ENCODE measurements around the gene CYB561A3.
A peak's percentile ranks its signal among the peaks of the same experiment; 100 is the strongest.

CYB561A3 gene

DNA sequence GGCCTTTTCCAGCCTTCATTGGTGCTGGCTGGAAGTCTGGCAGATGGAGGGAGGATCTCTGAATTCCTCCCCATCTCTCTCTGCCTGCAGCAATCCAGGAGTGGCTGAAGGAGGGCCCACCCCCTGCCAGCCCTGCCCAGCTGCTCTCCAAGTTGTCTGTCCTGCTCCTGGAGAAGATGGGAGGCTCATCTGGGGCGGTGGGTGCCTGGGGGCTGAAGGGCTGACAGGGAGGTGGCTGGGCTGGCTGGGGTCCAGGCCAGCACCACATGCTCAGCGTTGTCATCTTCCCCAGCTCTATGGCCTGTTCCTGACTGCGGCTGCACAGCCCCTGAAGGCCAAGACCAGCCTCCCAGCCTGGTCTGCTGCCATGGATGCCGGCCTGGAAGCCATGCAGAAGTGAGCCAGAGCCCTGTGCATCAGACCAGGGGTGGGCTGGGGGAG, 16.5 kb downstream of the CYB561A3 start:
- DNase-seq (ENCODE audit: low spot score): no peak

DNA sequence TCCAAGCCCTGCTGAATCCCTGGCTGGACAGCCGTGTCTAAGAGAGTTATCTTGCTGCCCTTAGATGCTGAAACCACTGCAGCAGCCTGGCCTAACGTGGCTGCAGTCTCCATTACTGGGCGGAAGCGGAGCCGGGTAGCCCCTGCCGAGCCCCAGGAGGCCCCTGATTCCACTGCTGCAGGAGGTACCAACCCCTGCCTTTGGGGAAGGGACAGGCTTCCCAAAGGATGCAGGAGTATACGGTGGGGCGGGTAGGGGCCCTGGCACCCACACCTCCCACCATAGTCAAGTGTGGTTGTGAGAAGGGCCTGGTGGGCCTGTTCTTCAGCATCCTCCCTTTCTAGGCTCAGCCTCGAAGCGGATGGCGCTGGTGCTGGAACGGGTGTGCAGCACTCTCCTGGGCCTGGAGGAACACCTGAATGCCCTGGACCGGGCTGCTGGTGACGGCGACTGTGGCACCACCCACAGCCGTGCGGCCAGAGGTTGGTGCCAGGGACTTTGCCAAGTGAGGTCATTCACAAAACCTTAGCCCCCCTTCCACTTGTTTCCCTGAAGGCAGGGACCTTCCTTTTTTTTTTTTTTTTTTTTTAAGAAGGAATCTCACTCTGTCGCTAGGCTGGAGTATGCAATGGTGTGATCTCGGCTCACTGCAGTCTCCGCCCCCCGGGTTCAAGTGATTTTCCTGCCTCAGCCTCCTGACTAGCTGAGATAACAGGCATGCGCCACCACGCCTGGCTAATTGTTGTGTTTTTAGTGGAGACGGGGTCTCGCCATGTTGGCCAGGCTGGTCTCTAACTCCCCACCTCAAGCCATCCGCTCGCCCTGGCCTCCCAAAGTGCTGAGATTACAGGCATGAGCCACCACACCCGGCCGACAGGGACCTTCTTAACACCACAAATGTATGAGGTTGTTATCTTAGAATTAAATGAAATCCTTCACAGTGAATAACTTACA, 17.6 kb downstream of the CYB561A3 start:
- no peak for DNase-seq (ENCODE audit: low spot score)

DNA sequence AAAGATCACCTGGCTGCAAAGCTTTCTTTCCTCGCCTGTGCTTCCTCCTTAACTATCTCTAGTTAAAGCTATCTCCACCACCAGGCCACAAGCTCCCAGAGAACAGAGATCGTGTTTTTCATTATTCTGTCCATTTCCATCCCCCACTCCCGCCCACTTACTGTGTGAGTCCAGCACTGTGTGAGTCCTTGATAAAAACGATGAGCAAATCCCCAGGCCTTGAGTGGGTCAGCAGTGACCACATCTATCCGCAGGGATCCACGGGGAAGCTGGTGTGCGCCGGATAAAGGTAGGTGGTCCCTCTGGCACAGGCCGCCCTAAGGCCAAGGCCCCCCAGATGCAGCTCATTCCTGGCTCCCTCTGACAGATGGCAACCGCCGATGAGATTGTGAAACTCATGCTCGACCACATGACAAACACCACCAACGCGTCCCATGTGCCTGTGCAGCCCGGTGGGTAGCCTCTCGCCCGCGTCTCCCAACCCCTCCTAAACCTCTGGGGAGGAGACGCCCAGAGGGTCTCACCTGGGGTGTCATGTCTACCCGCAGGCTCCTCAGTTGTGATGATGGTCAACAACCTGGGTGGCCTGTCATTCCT, 19.4 kb downstream of the CYB561A3 start:
- no peak for DNase-seq (ENCODE audit: low spot score)

DNA sequence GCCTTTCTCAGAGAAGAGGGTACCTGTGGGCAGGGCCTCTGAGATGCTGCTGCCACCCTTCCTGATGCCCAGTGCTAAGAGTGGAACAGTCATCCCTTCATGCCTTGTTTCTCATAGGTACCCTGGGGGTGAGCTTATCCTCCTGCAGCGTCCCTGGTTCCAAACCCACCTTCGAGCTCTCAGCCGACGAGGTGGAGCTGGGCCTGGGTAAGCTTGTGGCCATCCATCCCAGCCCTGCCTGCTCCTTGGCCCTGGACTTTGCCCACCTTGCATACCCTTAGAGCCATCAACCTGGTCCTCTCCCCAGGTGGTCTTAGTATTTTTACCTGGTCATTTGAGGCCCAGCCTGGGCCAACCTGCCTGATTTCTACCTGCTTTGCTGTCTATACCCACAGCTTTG, 20.0 kb downstream of the CYB561A3 start:
- no peak for DNase-seq (ENCODE audit: low spot score)

DNA sequence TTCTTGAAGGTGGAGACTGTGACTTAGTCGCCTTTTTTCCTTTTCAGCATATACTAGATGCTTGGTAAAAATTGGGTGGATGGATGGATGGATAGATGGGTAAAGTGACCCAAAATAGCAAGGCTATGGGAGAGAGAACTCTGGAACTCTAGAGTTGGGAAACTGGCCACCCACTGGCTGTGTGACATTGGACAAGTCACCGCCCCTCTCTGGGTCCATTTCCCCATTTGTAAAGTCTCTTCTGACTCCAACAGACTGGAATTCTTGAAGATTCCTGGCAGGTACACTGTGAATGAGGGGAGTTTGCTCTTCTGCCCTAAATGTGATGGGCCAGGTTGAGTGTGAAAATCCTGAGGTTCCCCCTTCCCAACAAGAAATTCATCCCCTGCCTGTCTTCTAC, 20.7 kb downstream of the CYB561A3 start:
- no peak for DNase-seq (ENCODE audit: low spot score)

DNA sequence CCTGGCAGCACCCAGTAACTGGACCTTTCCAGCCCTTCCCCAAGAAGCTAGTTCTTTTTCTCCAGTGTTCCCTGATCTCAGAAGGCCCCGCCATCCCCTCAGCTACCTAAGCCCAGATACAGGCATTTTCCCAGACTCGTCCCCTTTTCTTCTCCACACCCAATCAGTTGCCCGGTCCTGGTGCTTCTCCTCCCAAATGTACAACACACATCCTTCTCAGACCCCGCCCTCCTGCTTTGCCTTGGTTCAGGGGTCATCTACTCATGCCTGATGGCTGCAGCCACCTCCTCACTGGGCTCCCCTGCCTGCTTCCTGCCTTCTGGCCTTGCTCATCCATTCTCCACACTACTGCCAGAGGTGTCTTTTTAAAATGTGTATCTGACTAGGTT, 22.2 kb downstream of the CYB561A3 start:
- no peak for DNase-seq (ENCODE audit: low spot score)

DNA sequence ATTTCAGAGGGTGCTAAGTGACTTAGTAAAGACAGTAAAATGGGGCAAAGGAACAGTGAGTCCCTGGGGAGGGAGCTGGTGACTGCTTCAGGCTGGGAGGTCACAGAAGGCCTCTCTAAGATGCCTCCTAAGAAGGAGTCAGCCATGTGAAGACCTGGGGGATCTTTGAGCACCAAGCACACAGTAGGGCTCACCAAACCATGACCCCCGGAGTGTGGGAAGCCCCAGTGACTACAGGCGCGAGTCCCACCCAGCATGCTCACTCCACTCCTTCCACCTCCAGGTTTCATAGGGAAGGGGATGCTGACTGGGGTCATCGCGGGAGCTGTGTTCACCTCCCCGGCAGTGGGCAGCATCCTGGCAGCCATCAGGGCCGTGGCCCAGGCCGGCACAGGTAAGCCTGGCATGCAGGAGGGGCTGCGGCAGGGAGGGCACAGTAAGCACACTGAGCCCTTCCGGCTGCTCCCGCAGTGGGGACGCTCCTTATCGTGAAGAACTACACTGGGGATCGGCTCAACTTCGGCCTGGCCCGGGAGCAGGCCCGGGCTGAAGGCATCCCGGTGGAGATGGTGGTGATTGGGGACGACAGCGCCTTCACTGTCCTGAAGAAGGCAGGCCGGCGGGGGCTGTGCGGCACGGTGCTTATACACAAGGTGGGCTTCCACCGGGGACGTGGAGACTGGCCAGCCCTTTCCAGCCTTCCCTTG, 22.7 kb downstream of the CYB561A3 start:
- DNase-seq (ENCODE audit: low spot score): no peak

DNA sequence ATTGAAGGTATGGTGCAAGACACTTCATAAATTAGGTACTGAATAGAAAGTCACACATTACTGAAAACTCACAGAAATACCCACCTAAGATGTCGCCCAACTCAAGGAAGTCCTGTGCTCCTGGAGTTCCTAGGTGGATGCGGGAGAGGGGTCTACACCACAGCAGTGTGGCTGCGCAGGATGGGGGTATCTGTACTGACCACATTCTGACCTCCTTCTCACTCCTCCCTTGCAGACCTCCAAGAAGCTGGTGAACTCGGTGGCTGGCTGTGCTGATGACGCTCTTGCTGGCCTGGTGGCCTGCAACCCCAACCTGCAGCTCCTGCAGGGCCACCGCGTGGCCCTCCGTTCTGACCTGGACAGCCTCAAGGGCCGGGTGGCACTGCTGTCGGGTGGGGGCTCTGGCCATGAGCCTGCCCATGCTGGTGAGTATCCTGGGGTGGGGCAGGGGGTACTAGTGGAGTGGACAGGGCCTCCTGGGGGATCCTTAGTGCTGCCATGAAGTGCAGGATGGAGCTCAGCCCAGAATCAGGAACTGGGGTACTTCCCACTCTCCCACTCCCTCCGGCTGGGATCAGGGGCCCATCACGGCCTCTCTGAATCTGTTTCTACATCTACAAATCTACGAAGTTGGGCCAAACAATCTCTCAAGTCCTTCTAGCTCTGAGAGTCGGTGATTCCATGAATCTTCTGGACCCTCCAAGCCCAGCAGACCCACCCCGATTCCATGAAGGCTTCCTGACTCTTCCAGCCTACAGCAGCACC, 23.8 kb downstream of the CYB561A3 start:
- DNase-seq (ENCODE audit: low spot score): no peak

DNA sequence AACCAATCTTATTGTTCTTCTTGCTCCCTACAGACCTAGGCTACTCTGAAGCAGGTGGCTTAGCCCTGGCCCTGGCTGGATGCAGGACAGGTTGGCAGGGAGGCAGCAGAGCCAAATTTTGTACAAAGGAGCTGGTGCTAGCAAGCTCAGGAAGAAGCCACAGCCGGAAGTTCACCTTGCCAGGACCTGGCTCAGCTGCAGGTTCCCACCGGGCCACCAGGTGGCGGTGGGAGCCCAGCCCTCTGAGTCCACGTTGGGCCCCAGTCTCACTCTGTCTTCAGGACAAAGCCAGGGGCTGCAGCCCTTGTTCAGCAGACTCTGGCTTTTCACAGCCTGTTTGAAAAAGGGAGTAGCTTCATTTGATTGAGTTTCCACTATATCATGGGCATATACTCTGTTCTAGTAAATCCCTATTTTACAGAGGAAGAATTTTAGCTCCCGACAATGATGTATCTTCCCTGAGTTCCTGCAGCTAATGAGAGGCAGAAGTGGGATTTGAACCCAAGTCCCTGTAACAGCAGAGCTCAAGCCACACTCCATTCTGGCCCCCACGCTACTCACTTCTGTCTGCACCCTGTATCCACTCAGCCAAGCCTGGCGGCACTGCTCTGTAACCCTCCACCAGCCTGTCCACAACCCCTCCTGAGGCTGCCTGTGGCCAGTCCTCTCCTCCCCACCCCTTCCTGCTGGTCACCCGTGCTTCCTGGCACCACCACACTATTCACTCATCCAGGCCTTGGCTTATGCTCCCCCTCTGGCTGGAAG, 25.3 kb downstream of the CYB561A3 start:
- DNase-seq (ENCODE audit: low spot score): peak; percentile 96

DNA sequence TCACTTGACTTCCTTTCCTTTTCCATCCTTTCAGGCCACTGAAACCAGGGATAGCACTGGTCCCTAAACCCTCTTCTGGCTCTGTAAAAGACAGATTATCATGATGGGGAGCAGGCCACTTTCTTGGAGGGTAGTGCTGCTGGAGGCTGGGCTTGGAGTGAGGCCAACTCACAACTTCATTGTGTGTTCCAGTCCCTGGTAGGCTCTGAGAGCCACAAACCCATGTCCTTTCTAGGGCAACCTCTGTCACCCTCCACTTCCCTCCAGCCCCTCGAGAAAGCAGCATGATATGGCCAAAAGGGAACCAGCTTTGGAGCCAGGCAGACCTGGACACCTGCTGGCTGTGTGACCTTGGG, 26.3 kb downstream of the CYB561A3 start:
- DNase-seq (ENCODE audit: low spot score): peak; percentile 3

DNA sequence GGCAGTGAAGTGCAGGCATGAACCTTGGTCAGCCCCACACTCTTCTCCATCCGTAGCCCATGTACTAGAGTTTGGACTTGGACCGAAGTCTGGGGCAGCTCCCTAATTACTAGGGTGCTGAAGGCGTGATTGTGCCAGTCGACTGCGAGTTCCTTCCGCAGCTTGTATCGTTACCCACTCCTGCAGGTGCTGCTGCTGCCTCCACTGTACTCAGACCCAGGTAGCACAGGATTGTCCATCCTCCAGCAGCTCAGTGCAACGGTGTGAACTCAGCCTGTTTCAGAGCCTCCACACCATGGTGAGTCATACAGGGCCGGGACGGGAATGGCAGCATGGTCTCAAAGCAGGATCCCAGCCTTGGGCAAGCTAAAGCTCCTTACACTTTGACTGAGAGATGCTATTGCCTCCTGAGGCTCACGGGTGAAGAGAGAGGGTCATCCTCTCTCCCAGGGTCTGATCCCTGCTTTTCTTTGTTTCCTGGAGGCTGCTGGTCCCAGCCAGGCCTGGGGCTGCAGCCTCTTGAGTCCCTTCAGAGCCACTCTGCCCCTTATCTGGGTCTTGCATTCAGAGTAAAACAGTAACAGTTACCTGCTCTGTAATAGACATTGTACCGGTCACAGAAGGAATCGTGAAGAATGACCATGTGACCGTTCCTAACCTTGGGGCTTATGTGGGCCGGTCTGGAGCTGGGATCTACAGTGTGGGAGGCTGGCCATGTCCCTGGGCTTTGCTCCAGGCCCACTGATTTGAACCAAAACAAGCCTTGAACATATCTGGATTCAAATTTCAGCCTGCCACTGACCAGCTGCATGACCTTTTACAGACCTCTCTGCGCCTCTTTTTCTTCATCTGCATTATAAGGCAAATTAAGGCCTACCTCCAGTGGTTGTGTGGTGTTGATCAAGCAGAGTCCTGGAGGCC, 27.0 kb downstream of the CYB561A3 start:
- DNase-seq (ENCODE audit: low spot score): peak; percentile 31

DNA sequence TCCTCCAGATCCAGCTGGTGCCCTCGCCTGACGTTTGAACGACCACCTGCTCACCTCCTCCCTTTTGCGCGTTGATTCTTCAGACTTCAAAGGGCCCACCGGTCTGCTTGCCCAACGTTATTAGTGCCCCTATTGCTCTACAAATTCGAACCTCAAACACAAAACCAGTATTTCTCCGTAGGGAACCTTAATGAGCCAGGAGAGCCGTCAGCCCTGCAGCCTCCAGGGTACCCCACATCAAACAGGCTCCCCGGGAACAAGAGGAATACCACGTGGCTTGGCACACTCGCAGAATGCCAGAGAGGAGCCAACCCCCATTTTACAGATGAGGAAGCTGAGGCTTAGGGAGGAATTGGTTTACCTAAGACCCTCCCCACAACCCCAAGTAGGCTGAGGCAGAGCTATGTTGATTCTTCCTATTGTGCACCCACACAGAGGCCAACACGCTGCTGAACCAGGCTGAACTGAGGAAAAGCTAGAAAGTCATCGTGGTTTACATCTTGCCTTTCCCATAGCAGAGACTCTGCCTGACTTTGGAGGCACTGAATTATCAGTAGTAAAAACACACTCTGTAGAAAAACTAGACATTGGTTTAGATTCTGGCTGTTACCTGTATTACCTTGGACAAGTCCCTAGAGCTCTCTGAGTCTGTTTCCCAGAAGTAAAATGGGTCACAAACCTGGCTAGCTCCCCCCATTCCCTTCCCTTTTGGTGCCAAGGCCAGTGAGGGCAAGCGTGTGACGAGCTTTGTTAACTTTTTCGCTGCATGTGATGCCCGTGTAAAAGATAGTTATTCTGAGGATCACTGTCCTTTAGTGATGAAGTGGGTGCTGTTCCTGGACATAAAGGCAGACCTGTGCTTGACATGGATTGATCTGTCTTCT, 27.9 kb downstream of the CYB561A3 start:
- peak; percentile 10 for DNase-seq (ENCODE audit: low spot score)

DNA sequence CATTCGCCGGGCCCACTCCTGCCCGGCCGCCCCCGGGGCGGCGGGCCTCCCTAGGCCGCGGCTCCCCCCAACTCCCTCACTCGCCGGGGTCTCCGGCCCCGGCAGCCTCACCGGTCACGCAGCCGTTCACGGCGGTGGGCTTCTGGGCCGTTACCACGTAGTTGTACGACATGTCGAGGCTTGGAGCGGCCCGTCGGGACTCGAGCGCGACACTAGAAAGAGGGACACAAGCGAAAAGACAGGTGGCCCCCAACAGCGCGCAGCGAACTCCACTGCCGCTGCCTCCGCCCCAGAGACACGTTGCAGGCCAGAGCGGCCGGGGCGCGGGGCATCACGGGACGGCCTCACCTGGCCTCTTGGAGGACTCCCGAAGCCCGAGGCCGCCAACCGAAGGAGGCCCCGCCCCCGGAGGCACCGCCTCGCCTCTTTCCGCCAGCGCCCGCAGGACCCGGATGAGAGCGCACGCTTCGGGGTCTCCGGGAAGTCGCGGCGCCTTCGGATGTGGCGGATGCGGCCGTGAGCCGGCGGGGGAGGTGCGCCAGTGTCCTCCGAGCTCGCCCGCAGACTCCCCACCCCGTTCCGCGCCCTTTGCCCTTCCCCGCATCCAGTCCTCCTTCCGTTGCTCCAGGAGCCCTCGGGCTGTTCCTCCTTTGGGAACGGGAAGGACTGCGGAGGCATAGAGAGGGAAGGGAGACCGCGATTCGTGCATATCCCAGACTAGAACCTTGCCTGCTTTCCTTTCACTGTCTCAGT, 28.7 kb downstream of the CYB561A3 start, which contains the start of the genes DDB1 and TKFC:
Gene DDB1 (minus strand): TSS at position 309 of the 753 bp plus-strand sequence. CDS start 137 bp downstream, at position 172.
Gene TKFC (plus strand): TSS at position 432 of the 753 bp plus-strand sequence. CDS start 1,501 bp downstream, outside the sequence.
- peak; percentile 93 for DNase-seq (ENCODE audit: low spot score)

DNA sequence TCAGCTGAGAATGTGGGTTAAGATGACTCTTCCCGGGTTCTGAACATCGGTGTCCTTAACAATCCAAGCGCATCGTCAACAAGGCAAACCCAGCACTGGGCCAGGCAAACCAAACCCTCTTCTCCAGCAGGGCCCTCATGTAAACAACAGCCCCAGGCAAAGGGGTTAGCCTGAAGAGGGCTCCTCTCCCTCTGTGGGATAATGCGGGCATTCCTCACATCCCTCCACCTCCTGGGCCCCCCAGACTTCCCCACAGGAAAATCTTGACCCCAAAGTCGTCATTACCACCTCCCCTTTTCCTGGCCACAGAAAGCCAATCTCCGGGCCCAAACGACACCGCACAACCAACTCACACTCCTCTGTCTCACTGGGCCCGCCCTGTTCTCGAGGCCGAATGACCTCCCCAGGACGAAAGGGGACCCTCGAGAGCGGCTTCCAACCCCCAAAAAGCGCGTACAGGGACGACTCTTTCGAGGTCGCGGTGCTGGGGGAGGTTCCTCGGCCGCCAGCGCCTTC, 29.3 kb downstream of the CYB561A3 start:
- DNase-seq (ENCODE audit: low spot score): peak; percentile 8

DNA sequence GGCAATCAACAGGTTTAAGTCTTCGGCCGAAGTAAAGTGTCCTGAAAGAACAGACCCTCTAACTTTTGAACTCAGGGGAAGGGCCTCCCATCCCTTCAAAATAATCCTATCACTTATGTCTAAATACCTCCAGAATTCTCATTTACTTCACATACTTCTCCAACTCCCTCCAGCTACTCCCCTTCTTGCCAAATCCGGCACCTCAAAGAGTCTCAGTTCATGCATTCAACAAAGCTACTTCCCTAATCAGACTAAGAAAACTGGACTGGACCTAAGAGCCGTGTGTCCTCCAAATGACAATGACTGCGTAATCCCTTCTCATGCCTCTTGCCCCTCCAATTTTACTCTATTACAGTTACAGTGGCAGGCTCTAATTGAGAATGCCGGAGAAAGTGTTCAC, 30.0 kb downstream of the CYB561A3 start:
- DNase-seq (ENCODE audit: low spot score): no peak

DNA sequence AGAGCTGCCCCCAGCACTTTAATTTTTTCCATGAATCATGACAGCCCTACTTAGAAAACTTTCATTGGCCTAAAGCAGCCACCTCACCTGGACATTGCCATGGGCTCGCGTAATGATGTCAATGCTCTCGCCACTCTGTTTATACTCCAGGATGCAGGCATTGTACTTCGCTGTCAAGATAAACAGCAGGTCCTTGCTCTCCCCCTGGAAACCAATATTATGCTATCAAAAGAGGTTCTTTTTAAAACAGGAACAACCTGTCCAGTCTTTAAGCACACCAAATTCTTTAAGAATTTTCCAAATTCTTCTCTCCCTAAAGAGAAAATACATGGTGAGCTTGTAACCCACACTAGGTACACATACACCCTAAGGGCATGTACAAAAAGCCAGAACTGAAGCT, 31.8 kb downstream of the CYB561A3 start:
- DNase-seq (ENCODE audit: low spot score): no peak

DNA sequence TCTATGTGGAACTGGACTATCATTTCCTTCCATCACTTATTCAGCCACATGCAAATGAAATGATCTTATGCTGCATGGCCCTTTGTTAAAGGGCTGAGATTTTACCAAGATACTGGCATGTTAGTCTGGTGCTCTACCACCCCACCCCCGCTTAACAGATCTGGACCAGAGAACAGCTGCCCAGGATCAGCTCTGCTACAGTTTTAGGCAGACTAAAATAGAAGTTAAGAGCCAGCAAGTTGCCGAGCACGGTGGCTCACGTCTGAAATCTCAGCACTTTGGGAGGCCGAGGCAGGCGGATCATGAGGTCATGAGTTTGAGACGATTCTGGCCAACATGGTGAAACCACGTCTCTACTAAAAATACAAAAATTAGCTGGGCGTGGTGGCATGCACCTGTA, 33.3 kb downstream of the CYB561A3 start:
- DNase-seq (ENCODE audit: low spot score): no peak

DNA sequence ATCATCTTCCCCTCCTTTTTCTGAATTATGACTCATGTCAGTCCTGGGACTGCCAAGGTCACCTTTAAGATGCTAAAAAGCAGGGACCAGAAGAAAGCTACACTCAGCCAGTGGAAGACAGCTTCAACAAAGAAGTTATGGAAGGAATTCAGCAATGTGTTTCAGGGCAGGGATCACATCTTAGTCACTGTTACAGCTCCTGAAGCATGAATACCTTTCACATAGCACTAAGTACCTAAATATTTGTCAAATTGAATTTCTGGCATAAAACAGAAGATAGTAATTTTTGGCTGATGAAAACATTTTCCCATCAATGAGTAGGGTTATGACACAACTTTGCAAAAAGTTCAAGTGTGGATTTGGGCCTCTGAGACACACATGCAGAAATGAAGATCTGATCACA, 34.0 kb downstream of the CYB561A3 start:
- no peak for DNase-seq (ENCODE audit: low spot score)

Data from cerebellar cortex (tissue), 1 donor.